Measurements from ENCODE around the gene NOX5. TPM values are rescaled to one million over a fixed set of nuclear protein-coding genes. Genes with fewer than 3 reads are reported as not detected.
"Not testable (repeated sequence)": the region's sequence is repeated elsewhere in the genome, so short reads cannot be mapped to it uniquely, and the experiment has no call there.

NOX5 gene
- total RNA-seq: under 1 TPM in 1 of 2 experiments, not detected in 1; 0.06 TPM

- H3K27ac Mint-ChIP-seq: no peak within 1 kb of the TSS
- peaks cover 6% of the 10 kb centered on the region for H3K27me3 Mint-ChIP-seq
- ATAC-seq (no peak), DNase-seq (peak; percentile 21)
- no peaks in the 10 kb centered on the region for H3K9me3 Mint-ChIP-seq (ENCODE audit: low read depth)
- H3K36me3 Mint-ChIP-seq: peaks cover 4% of the 10 kb centered on the region
- H3K4me3 Mint-ChIP-seq: no peak within 1 kb of the TSS
- CTCF ChIA-PET: interaction anchor here (1.5 kb wide), 1 partner anchor 20 kb away, joined by 3 read pairs; no protein-coding TSS in a partner anchor
- H3K4me1 Mint-ChIP-seq: no peaks in the 10 kb centered on the region
Observed at GRCh38 chr15:69014454-69014853, at the start of gene NOX5. Gene NOX5, plus strand, starts transcription at chr15:69014695. Its CDS starts 41 bp downstream, at chr15:69014736.

DNA sequence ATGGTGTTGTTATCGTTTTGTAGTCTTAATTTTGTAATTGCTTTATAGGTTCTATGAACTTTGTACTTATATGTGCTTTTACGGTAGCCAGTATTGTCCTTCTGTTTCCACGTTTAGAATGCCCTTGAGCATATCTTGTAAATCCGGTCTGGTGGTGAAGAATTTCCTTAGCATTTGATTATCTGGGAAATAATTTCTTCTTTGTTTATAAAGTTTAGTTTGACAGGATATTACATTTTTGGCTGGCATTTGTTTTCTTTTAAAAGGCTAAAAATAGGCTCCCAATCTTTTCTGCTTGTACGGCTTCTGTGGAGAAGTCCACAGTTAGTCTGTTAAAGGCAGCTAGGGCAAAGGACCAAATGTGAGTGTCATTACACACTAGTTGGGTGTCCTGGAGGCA is 47.5 kb upstream of the NOX5 start:
- Mint-ChIP-seq H3K27ac (no peak overlapping the region), H3K4me1 (no peaks in the 10 kb centered on the region), H3K4me3 (no peak overlapping the region), H3K27me3 (peaks cover 44% of the 10 kb centered on the region), H3K36me3 (no peaks in the 10 kb centered on the region), H3K9me3 (ENCODE audit: low read depth) (peaks cover 13% of the 10 kb centered on the region)
- no peak for ATAC-seq
- CTCF ChIA-PET: no interaction called here
- no peak for DNase-seq

DNA sequence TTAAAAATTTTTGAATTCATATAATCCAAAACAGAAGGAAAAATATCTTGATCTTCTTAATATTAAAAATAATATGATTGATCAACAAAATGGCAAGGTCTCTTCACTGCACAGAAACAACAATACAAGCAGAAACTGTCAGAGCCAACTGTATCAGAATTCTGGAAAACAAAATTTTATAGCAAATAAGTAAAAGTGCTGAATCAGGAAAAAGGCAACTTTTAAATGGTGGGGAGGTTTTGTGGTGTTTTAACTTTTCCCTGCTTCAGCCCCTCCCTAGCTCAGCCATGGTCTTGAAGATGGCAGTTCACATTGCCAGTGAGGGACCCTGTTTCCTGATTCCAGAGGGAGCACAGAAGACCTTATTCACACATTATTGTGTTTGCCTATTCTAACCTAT is 46.5 kb upstream of the NOX5 start:
- CTCF ChIA-PET: no interaction called here
- H3K9me3 Mint-ChIP-seq (ENCODE audit: low read depth): peaks cover 13% of the 10 kb centered on the region
- H3K36me3 Mint-ChIP-seq: no peaks in the 10 kb centered on the region
- H3K4me1 Mint-ChIP-seq: no peaks in the 10 kb centered on the region
- no peak for DNase-seq
- no peak overlapping the region for H3K27ac Mint-ChIP-seq
- H3K27me3 Mint-ChIP-seq: peaks cover 36% of the 10 kb centered on the region
- ATAC-seq: no peak
- no peak overlapping the region for H3K4me3 Mint-ChIP-seq

GRCh38 chr15:68969298-68969697 is 45.2 kb upstream of the NOX5 start:
- Mint-ChIP-seq H3K4me1 (no peaks in the 10 kb centered on the region), H3K9me3 (ENCODE audit: low read depth) (peaks cover 13% of the 10 kb centered on the region), H3K4me3 (no peak overlapping the region), H3K27me3 (peaks cover 35% of the 10 kb centered on the region), H3K27ac (no peak overlapping the region), H3K36me3 (no peaks in the 10 kb centered on the region)
- CTCF ChIA-PET: no interaction called here
- DNase-seq (no peak), ATAC-seq (no peak)

DNA sequence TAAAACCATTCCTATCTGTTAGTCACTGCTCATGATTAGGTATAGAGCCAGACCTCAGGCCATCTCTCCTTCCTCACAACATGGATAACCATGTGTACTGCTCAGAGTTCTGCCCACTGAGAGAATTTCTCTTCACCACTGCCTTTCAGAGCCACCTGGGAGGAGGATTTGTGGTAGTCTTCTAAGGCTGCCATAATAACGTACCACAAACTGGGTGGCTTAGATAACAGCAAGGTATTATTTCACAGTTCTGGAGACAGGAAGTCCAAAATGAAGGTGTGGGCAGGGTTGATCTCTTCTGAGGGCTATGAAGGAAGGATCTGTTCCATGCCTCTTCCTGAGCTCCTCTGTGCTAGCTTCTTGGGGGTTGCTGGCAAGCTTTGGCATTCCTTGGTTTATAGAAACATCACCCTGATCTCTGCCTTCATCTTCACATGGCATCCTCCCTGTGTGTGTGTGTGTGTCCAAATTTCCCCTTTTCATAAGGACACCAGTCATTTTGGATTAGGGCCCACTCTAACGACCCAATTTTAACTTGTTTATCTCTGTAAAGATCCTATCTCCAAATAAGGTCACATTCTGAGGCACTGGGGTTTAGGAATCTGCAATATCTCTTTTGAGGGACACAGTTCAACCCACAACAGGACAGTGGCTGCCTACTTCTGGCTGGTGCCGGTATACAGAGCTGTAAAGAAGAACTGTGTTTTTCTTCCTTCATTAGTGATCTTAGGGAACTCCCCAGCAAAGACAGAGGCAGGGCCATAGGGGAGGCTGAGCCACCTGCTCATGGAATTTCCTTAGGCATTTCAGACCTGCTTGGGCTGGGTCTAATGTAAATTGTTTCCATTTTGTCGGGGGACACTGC is 42.1 kb upstream of the NOX5 start:
- ATAC-seq (no peak), DNase-seq (no peak)
- no peaks in the 10 kb centered on the region for H3K36me3 Mint-ChIP-seq
- peaks cover 22% of the 10 kb centered on the region for H3K27me3 Mint-ChIP-seq
- peaks cover 7% of the 10 kb centered on the region for H3K9me3 Mint-ChIP-seq (ENCODE audit: low read depth)
- H3K4me3 Mint-ChIP-seq: no peak overlapping the region
- no peak overlapping the region for H3K27ac Mint-ChIP-seq
- no peaks in the 10 kb centered on the region for H3K4me1 Mint-ChIP-seq
- CTCF ChIA-PET: no interaction called here

GRCh38 chr15:68975651-68976160 is 38.8 kb upstream of the NOX5 start:
- H3K27ac Mint-ChIP-seq, H3K4me3 Mint-ChIP-seq: not testable (repeated sequence)

GRCh38 chr15:68977426-68977825 is 37.1 kb upstream of the NOX5 start:
- H3K4me1 Mint-ChIP-seq; CTCF ChIA-PET; H3K9me3 Mint-ChIP-seq (ENCODE audit: low read depth); ATAC-seq; H3K27ac Mint-ChIP-seq; DNase-seq; H3K36me3 Mint-ChIP-seq; H3K27me3 Mint-ChIP-seq; H3K4me3 Mint-ChIP-seq: not testable (repeated sequence)

More at GRCh38 chr15:68975651-68976160, 38.8 kb upstream of the NOX5 start:
- H3K36me3 Mint-ChIP-seq; CTCF ChIA-PET; ATAC-seq; DNase-seq; H3K4me1 Mint-ChIP-seq; H3K27me3 Mint-ChIP-seq; H3K9me3 Mint-ChIP-seq (ENCODE audit: low read depth): not testable (repeated sequence)

DNA sequence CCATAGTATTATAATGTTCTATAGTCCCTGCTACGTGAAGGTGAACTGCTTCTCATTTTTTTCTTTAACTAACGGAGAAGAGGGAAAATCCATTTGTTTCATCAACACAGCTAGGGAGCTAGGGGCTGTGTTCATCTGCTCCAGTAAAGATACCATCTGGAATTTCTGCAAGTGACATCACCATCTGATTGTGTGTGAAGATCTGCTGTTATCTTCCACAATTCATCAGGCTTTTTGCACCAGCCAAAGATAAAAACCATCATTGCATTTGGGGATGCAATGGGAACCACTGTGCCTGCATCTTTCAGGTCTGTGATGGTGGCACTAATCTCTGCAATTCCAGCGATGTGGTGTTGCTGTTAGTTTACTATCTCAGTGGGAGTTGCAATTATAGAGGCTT is 35.5 kb upstream of the NOX5 start:
- Mint-ChIP-seq H3K27me3 (no peaks in the 10 kb centered on the region), H3K4me1 (no peaks in the 10 kb centered on the region), H3K27ac (no peak overlapping the region), H3K9me3 (ENCODE audit: low read depth) (no peaks in the 10 kb centered on the region), H3K36me3 (no peaks in the 10 kb centered on the region), H3K4me3 (no peak overlapping the region)
- CTCF ChIA-PET: no interaction called here
- no peak for DNase-seq
- ATAC-seq: no peak

- CTCF ChIA-PET: no interaction called here
- Mint-ChIP-seq H3K4me3 (no peak overlapping the region), H3K27ac (no peak overlapping the region), H3K9me3 (ENCODE audit: low read depth) (no peaks in the 10 kb centered on the region), H3K27me3 (no peaks in the 10 kb centered on the region), H3K36me3 (no peaks in the 10 kb centered on the region), H3K4me1 (no peaks in the 10 kb centered on the region)
- DNase-seq (no peak), ATAC-seq (no peak)
Observed at GRCh38 chr15:68979816-68980215, 34.7 kb upstream of the NOX5 start.

DNA sequence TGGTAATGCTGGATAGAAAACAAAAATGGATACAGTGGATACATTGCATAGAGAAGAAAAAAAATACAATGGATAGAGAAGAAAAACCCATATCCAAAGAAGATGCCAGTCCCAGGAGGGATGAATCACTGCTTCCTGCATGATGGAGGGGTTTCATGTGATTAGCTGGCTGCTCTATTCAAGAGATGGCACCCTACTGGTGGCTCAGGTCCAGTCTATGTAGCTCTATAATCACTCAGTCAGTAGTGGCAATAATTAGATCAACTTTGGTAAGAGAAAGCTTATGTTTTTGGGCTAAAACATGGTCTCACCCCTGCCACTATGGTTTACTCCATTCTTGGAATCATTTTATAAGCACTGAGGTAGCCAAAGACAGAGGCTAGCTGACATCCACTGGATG is 33.7 kb upstream of the NOX5 start:
- Mint-ChIP-seq H3K36me3 (no peaks in the 10 kb centered on the region), H3K4me3 (no peak overlapping the region), H3K27me3 (no peaks in the 10 kb centered on the region), H3K27ac (no peak overlapping the region), H3K9me3 (ENCODE audit: low read depth) (no peaks in the 10 kb centered on the region), H3K4me1 (no peaks in the 10 kb centered on the region)
- ATAC-seq (no peak), DNase-seq (no peak)
- CTCF ChIA-PET: no interaction called here

- no peak overlapping the region for H3K4me3 Mint-ChIP-seq
- H3K27ac Mint-ChIP-seq: no peak overlapping the region
- no peaks in the 10 kb centered on the region for H3K9me3 Mint-ChIP-seq (ENCODE audit: low read depth)
- no peaks in the 10 kb centered on the region for H3K27me3 Mint-ChIP-seq
- H3K36me3 Mint-ChIP-seq: no peaks in the 10 kb centered on the region
- H3K4me1 Mint-ChIP-seq: no peaks in the 10 kb centered on the region
- CTCF ChIA-PET: interaction anchor here (0.5 kb wide), 1 partner anchor 50 kb away, joined by 3 read pairs; no protein-coding TSS in a partner anchor
- DNase-seq: no peak
- no peak for ATAC-seq
Observed at GRCh38 chr15:68981941-68982340, 32.6 kb upstream of the NOX5 start.

DNA sequence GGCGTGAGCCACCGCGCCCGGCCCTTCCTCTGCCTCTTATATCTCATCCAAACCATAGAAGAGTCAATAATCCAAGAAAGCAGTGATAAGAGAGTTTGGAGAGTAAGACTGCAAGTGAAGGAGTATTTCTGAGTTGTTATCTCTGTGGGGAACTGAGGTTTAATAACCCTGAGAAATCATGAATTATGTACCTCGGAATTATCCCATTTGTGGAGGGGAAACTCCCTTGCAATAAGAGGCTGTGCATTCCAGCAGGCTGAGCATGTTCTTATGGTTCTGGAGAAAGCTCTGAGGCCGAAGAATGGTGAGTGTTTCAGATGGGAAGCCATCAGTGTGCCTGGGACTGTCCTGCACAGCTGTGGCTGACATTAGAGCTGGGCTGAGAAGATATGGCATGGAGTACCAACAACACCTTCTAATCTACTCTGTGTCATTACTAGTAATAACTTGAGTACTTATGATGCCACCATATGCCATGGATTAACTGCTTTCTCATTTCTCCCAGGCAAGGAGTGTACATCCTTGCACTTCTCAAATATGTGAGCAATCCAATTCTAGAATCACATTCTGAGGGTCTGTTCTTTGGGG is 31.4 kb upstream of the NOX5 start:
- no peak for ATAC-seq
- Mint-ChIP-seq H3K9me3 (ENCODE audit: low read depth) (no peaks in the 10 kb centered on the region), H3K4me1 (no peaks in the 10 kb centered on the region), H3K27ac (no peak overlapping the region), H3K36me3 (no peaks in the 10 kb centered on the region), H3K4me3 (no peak overlapping the region), H3K27me3 (peaks cover 7% of the 10 kb centered on the region)
- CTCF ChIA-PET: no interaction called here
- DNase-seq: no peak

DNA sequence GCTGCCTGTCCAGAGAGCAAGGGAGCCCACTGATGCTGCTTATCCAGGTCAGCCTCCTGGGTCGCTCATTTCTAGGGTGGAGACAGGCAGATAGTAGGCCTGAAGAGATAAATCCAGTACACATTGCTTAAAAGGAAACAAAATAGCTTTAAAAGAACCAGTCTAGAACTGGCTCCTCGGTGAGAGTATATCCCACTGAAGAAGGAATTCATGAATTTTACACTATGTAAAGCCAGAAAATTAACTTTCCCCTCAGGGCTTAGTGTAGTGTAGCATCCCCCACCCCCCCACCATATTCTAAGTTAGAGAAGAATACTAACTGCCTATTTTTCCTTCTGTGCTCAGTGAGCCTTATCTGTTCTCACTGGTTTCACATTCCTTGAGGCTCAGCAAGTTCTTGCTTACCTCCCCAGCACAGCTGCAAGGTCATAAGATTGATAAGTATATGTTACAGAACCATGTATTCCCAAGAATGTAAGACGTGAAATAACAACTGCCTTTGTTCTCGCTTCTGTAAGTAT is 30.5 kb upstream of the NOX5 start:
- CTCF ChIA-PET: no interaction called here
- no peaks in the 10 kb centered on the region for H3K36me3 Mint-ChIP-seq
- ATAC-seq: no peak

DNA sequence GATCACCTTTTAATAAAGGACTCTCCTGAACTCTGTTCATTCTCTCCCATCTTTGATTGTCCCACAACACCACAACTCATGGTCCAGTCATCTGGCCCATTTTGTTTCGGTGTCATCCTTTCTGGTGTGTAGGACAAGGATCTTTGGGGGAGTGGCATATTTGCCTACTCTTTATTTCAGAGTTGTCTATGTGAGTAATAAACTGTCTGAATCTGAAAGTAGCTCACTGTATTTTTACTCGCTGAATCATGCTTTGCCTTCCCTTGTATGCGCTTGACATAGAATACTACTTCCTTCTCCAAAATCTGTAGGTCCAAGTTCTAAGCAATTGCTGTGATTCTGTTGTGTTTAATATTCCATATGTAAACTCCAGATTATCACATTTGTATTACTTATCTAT is 29.9 kb upstream of the NOX5 start:
- H3K4me1 Mint-ChIP-seq: no peaks in the 10 kb centered on the region
- no peak overlapping the region for H3K4me3 Mint-ChIP-seq
- no peak overlapping the region for H3K27ac Mint-ChIP-seq
- H3K36me3 Mint-ChIP-seq: no peaks in the 10 kb centered on the region
- H3K9me3 Mint-ChIP-seq (ENCODE audit: low read depth): no peaks in the 10 kb centered on the region
- CTCF ChIA-PET: no interaction called here
- ATAC-seq (no peak), DNase-seq (no peak)
- peaks cover 10% of the 10 kb centered on the region for H3K27me3 Mint-ChIP-seq

More for the DNA sequence above, 30.5 kb upstream of the NOX5 start:
- Mint-ChIP-seq H3K4me3 (no peak overlapping the region), H3K9me3 (ENCODE audit: low read depth) (no peaks in the 10 kb centered on the region), H3K27ac (no peak overlapping the region), H3K27me3 (peaks cover 10% of the 10 kb centered on the region), H3K4me1 (no peaks in the 10 kb centered on the region)
- DNase-seq: no peak
